Mesendoderm (in vitro differentiated cells): ENCODE results near the gene BTLA.
"Not testable (repeated sequence)": the region's sequence is repeated elsewhere in the genome, so short reads cannot be mapped to it uniquely, and the experiment has no call there.

Source experiments
- DNase-seq: peaks from one replicate; pipeline ENCODE4 v3.0.0; 2013
- H2AK5ac ChIP-seq: 2 replicates; pipeline ENCODE4 v1.6.1; 2013; ENCODE audit warnings: low read length, inconsistent platforms
- H2BK120ac ChIP-seq: 2 replicates; pipeline ENCODE4 v1.6.1; 2013; ENCODE audit warnings: low read depth, mild to moderate bottlenecking, low read length, moderate library complexity, mixed read lengths
- H2BK15ac ChIP-seq: replicated peaks from 2 replicates; pipeline ENCODE4 v1.6.1; 2013; ENCODE audit warnings: low read depth, mild to moderate bottlenecking, moderate library complexity
- H2BK5ac ChIP-seq: 2 replicates; pipeline ENCODE4 v1.6.1; 2013; ENCODE audit warnings: low read length, inconsistent platforms
- H3K18ac ChIP-seq: 2 replicates; pipeline ENCODE4 v1.6.1; 2013; ENCODE audit warnings: mild to moderate bottlenecking, low read length, mixed read lengths
- H3K23ac ChIP-seq: one replicate; pipeline ENCODE4 v1.6.1; 2013; ENCODE audit warnings: low read length
- H3K27ac ChIP-seq: 2 replicates; pipeline ENCODE4 v1.5.1; 2013; ENCODE audit warnings: low read depth, mild to moderate bottlenecking, inconsistent platforms, low read length, moderate library complexity
- H3K27me3 ChIP-seq: 2 replicates; pipeline ENCODE4 v1.6.1; 2013; ENCODE audit warnings: low read length, control low read depth, mild to moderate bottlenecking, inconsistent platforms; ENCODE audit not compliant: insufficient read depth, poor library complexity
- H3K36me3 ChIP-seq: 2 replicates; pipeline ENCODE4 v1.6.1; 2013; ENCODE audit warnings: low read length, inconsistent platforms; ENCODE audit not compliant: control insufficient read depth, insufficient read depth
- H3K4ac ChIP-seq: one replicate; pipeline ENCODE4 v1.6.1; 2013; ENCODE audit warnings: low read depth, mild to moderate bottlenecking, low read length, moderate library complexity
- H3K4me1 ChIP-seq: 2 replicates; pipeline ENCODE4 v1.6.1; 2013; ENCODE audit warnings: low read depth, low read length, inconsistent platforms; ENCODE audit not compliant: control insufficient read depth
- H3K4me2 ChIP-seq: 2 replicates; pipeline ENCODE4 v1.6.1; 2013; ENCODE audit warnings: low read length
- H3K4me3 ChIP-seq: 2 replicates; pipeline ENCODE4 v1.5.1; 2013; ENCODE audit warnings: mild to moderate bottlenecking, low read length
- H3K56ac ChIP-seq: one replicate; pipeline ENCODE4 v1.6.1; 2013; ENCODE audit warnings: low read length
- H3K79me1 ChIP-seq: 2 replicates; pipeline ENCODE4 v1.6.1; 2013; ENCODE audit warnings: low read length, inconsistent platforms
- H3K79me2 ChIP-seq: 2 replicates; pipeline ENCODE4 v1.6.1; 2013; ENCODE audit warnings: mild to moderate bottlenecking, low read length; ENCODE audit not compliant: control insufficient read depth, insufficient read depth
- H3K9ac ChIP-seq: 2 replicates; pipeline ENCODE4 v1.6.1; 2013; ENCODE audit warnings: low read length, inconsistent platforms
- H4K5ac ChIP-seq: one replicate; pipeline ENCODE4 v1.6.1; 2013; ENCODE audit warnings: low read length
- H4K8ac ChIP-seq: one replicate; pipeline ENCODE4 v1.6.1; 2013; ENCODE audit warnings: low read depth, mild to moderate bottlenecking, control low read depth, low read length, moderate library complexity
- WGBS: extraction: QIAGEN DNeasy Blood & Tissue Kit; methylation state at CpG from one replicate; pipeline ENCODE4 v1.1.7; 2013; ENCODE audit warnings: low lambda C conversion rate, missing lambda C conversion rate; ENCODE audit not compliant: insufficient coverage; ENCODE audit errors: extremely low coverage; 5-methylcytosine and 5-hydroxymethylcytosine counted together

The BTLA gene

DNA sequence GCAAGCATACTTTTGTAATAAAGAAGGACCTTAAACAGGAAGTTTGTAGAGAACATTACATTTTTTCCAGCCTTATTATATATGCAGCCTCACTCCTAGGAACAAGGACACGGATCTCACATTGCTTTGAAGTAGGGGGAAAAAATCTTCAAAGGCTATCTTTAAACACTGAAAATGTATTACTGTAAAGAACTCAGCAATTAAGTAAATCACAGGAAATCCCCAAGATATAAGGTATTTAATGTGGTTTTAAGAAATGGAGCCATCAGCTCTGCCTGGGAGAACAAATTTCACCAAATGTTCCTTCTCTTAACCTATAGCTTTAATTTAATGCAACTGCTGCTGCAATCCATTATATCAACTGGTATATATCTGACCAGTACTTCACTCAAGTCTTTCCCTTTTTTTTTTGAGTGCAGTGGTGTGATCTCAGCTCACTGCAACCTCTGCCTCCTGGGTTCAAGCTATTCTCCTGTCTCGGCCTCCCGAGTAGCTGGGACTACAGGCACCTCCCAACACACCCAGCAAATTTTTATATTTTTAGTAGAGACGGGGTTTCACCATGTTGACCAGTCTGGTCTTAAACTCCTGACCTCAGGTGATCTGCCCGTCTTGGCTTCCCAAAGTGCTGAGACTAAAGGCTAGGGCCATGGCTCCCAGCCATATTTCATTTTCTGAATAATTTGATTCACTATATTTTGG is 2.8 kb downstream of the BTLA start:
- H3K4ac ChIP-seq, result no peak overlapping the region

DNA sequence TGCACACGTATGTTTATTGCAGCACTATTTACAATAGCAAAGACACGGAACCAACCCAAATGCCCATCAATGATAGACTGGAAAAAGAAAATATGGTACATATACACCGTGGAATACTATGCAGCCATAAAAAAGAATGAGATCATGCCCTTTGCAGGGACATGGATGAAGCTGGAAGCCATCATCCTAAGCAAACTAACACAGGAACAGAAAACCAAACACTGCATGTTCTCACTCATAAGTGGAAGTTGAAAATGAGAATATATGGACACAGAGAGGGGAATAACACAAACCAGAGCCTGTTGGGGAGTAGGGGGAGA is 4.9 kb downstream of the BTLA start:
- H3K23ac ChIP-seq, H4K8ac ChIP-seq, H3K18ac ChIP-seq, H3K4me3 ChIP-seq, H2AK5ac ChIP-seq, DNase-seq, H2BK5ac ChIP-seq, H4K5ac ChIP-seq, H3K56ac ChIP-seq, H2BK120ac ChIP-seq, H3K4me1 ChIP-seq, H3K36me3 ChIP-seq, H3K27ac ChIP-seq, H3K79me1 ChIP-seq, H3K4ac ChIP-seq, H2BK15ac ChIP-seq, H3K27me3 ChIP-seq, H3K79me2 ChIP-seq, H3K4me2 ChIP-seq, H3K9ac ChIP-seq: not testable (repeated sequence)
- no CpG with 5 or more reads among the region's 3 CpGs for WGBS

More for the DNA sequence above, 2.8 kb downstream of the BTLA start:
- H3K56ac ChIP-seq, result no peak overlapping the region
- no peak overlapping the region for H3K9ac ChIP-seq
- H4K5ac ChIP-seq, result no peak overlapping the region
- no peak overlapping the region for H2BK15ac ChIP-seq
- no peak overlapping the region for H3K23ac ChIP-seq
- no peak overlapping the region for H3K18ac ChIP-seq
- no peak overlapping the region for H2BK120ac ChIP-seq
- no peak overlapping the region for H3K27ac ChIP-seq
- no peak overlapping the region for H4K8ac ChIP-seq
- H3K4me3 ChIP-seq, result no peak overlapping the region
- no CpG with 5 or more reads among the region's 5 CpGs for WGBS
- H3K4me1 ChIP-seq, result no peaks in the 10 kb centered on the region
- no peak overlapping the region for H2BK5ac ChIP-seq
- no peaks in the 10 kb centered on the region for H3K36me3 ChIP-seq
- no peaks in the 10 kb centered on the region for H3K79me1 ChIP-seq
- no peaks in the 10 kb centered on the region for H3K79me2 ChIP-seq
- H3K27me3 ChIP-seq, result no peaks in the 10 kb centered on the region
- no peak overlapping the region for H3K4me2 ChIP-seq
- no peak overlapping the region for H2AK5ac ChIP-seq
- no peak for DNase-seq

DNA sequence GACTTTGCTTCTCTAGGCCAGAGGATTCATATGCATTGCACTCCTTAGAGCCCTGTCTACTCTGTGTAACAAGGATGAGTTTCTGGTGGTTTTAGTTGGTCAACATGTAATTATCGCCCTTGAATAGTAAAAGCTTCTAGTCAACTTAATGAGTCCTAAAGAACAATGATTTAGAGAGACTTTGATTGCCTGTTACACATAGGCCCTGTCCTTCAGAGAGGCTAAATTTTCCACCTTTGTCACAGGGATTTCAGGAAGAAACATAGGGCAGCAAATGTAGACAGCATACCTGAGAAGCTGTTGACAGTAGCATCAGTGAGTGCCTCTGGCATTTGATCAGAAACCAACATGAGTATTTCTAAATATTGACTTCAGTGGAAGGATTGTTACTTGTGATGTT is 7.1 kb downstream of the BTLA start:
- Histone ChIP-seq H3K9ac (no peak overlapping the region), H3K27me3 (no peaks in the 10 kb centered on the region), H2BK120ac (no peak overlapping the region), H3K36me3 (no peaks in the 10 kb centered on the region), H3K79me2 (no peaks in the 10 kb centered on the region), H3K18ac (no peak overlapping the region), H3K27ac (no peak overlapping the region), H3K4ac (no peak overlapping the region), H3K23ac (no peak overlapping the region), H4K5ac (no peak overlapping the region), H3K79me1 (no peaks in the 10 kb centered on the region), H3K4me1 (no peaks in the 10 kb centered on the region), H3K56ac (no peak overlapping the region), H2AK5ac (no peak overlapping the region), H3K4me2 (no peak overlapping the region), H4K8ac (no peak overlapping the region), H3K4me3 (no peak overlapping the region), H2BK15ac (no peak overlapping the region), H2BK5ac (no peak overlapping the region)
- DNase-seq, result no peak
- no CpG with 5 or more reads among the region's 1 CpG for WGBS

DNA sequence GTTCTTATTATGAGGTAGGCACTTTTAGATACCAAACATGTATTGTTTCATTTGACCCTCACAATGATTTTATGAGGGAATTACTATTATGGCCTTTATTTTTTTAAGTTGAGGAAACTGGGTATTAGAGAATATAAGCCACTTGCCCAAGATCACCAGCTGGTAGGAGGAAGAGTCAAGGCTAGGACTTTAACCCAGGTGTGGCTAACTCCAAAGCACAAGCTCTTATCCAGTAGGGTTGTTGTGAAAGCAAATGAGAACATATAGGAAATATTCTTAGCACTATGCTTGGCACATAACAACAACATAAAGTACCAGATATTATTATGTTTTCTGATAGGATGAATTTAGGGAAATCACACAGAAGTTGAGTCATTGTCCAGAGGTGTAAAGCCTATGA is 7.9 kb downstream of the BTLA start:
- Histone ChIP-seq H2BK15ac (no peak overlapping the region), H3K79me1 (no peaks in the 10 kb centered on the region), H3K4me3 (no peak overlapping the region), H4K8ac (no peak overlapping the region), H2AK5ac (no peak overlapping the region), H3K36me3 (no peaks in the 10 kb centered on the region), H3K27ac (no peak overlapping the region), H3K9ac (no peak overlapping the region), H4K5ac (no peak overlapping the region), H2BK5ac (no peak overlapping the region), H3K4me2 (no peak overlapping the region), H3K18ac (no peak overlapping the region), H3K23ac (no peak overlapping the region), H3K79me2 (no peaks in the 10 kb centered on the region), H3K4ac (no peak overlapping the region), H3K27me3 (no peaks in the 10 kb centered on the region), H3K4me1 (no peaks in the 10 kb centered on the region), H3K56ac (no peak overlapping the region), H2BK120ac (no peak overlapping the region)
- no peak for DNase-seq

DNA sequence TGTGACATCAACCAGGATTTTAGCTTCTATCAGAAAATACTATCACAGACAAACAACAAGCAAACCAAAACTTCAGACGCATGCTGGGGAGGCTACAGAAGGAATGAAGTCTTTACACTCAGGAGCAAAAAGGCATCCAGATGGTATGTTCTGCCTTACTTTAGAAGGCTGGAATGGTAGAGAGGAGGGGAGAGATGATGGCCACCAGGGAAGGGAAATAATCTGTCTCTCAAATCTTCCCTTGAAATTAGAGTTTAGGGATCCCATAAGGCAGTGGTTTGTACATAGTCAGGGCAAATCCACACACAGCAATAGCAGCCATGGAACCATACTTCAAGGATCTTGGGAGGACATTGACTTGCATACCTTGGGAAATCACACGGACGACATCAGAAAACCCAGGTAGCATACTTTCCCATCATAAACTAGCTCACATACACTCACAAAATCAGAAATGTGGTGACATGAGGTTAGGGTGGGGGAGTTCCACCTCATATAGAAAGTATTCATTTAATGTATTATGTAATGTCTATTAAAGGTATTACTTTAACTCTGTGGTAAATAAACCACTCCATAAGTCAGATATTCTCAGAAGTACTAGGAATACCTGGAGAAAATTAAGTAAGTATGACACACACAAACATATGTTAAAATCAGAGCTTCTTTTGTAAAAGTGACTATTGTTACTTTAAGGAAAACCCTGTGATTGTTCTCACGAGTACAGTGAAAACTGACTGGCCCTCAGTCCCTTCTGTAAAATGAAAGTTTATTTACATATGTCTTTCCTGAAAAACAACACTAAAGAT is 9.4 kb downstream of the BTLA start:
- H3K4me2 ChIP-seq, result no peak overlapping the region
- WGBS, result no CpG with 5 or more reads among the region's 4 CpGs
- no peak overlapping the region for H3K18ac ChIP-seq
- no peak overlapping the region for H3K4ac ChIP-seq
- no peak overlapping the region for H4K8ac ChIP-seq
- DNase-seq, result no peak
- no peak overlapping the region for H3K23ac ChIP-seq
- H3K4me3 ChIP-seq, result no peak overlapping the region
- no peak overlapping the region for H3K27ac ChIP-seq
- no peaks in the 10 kb centered on the region for H3K4me1 ChIP-seq
- H3K56ac ChIP-seq, result no peak overlapping the region
- no peak overlapping the region for H2BK5ac ChIP-seq
- H3K79me2 ChIP-seq, result no peaks in the 10 kb centered on the region
- no peak overlapping the region for H3K9ac ChIP-seq
- H3K27me3 ChIP-seq, result no peaks in the 10 kb centered on the region
- no peak overlapping the region for H2BK120ac ChIP-seq
- no peaks in the 10 kb centered on the region for H3K36me3 ChIP-seq
- H2BK15ac ChIP-seq, result no peak overlapping the region
- H2AK5ac ChIP-seq, result no peak overlapping the region
- no peak overlapping the region for H4K5ac ChIP-seq
- no peaks in the 10 kb centered on the region for H3K79me1 ChIP-seq
